Breast epithelium (tissue), 4 donors: Measurements from ENCODE around the gene GON7. TPM values are rescaled to one million over a fixed set of nuclear protein-coding genes. Genes with fewer than 3 reads are reported as not detected.
"Not testable (repeated sequence)": the region's sequence is repeated elsewhere in the genome, so short reads cannot be mapped to it uniquely, and the experiment has no call there.

Experiments used
- DNase-seq, 2 donors: peaks; one replicate each; pipeline ENCODE4 v3.0.0-alpha.2; 2019; ENCODE audit warnings: low spot score in 2 of 2
- H3K27ac ChIP-seq, 2 donors: fragments of 200-600 bp; sonication (generic) in 1 of 2; one replicate each; pipeline ENCODE4 v1.5.1; 2016 to 2019; ENCODE audit warnings: mild to moderate bottlenecking in 1 of 2
- H3K27me3 ChIP-seq, 2 donors: fragments of 200-600 bp; sonication (generic) in 1 of 2; one replicate each; pipeline versions ENCODE4 v1.5.1 to v1.6.0; 2017 to 2019; ENCODE audit warnings: control low read depth in 1 of 2, mild to moderate bottlenecking in 1 of 2
- H3K36me3 ChIP-seq: fragments of 200-600 bp; one replicate; pipeline ENCODE4 v1.5.1; 2019
- H3K4me1 ChIP-seq, 2 donors: fragments of 200-600 bp; sonication (generic); one replicate each; pipeline ENCODE4 v1.5.1; 2016 to 2019; ENCODE audit warnings: control low read depth in 1 of 2
- H3K4me3 ChIP-seq, 3 donors: fragments of 200-600 bp; sonication (generic); 1 replicate in 2 of 3; 2 replicates in 1 of 3; pipeline ENCODE4 v1.5.1; 2016 to 2019; ENCODE audit warnings: mild to moderate bottlenecking in 3 of 3, moderate library complexity in 2 of 3
- H3K9me3 ChIP-seq, 2 donors: fragments of 200-600 bp; sonication (generic) in 1 of 2; one replicate each; pipeline ENCODE4 v1.5.1; 2016 to 2019; ENCODE audit warnings: control low read depth in 1 of 2
- CTCF ChIP-seq, 3 donors: fragments of 450-650 bp; IDR thresholded peaks; one replicate each; pipeline ENCODE4 v1.5.1; 2016 to 2017; ENCODE audit warnings: antibody characterized with exemption in 3 of 3, mild to moderate bottlenecking in 3 of 3, moderate library complexity in 3 of 3
- POLR2A ChIP-seq: fragments of 450-650 bp; IDR thresholded peaks from one replicate; pipeline ENCODE4 v1.6.1; 2016; ENCODE audit warnings: antibody characterized with exemption, mild to moderate bottlenecking, moderate library complexity
- POLR2AphosphoS5 ChIP-seq, 3 donors: sonication (generic); formaldehyde crosslinking; IDR thresholded peaks; one replicate each; pipeline ENCODE4 v1.6.1; 2017; ENCODE audit warnings: antibody characterized with exemption in 3 of 3
- intact Hi-C: fragments of 100-400 bp; cut with DNase I; formaldehyde crosslinking; loops from one replicate; pipeline ENCODE4 v1.15.1; 2023; ENCODE audit warnings: low total_unique reads
- total RNA-seq, 3 donors: library from RNA; depleted of rRNA; stranded (reverse); fragments of >200 nt; gene quantifications; one replicate each; pipeline ENCODE4 v1.1.0, GENCODE V29; 2016

GON7 gene
- total RNA-seq, 3 donors from 2014 or later: 8.5 to 12.1 (median 11.1) TPM

GRCh38 chr14:93239869-93240677 is 33.2 kb upstream of the GON7 start:
- Histone ChIP-seq H3K27me3 (no peaks in the 10 kb centered on the region), H3K4me1 (no peaks in the 10 kb centered on the region), H3K27ac (no peak overlapping the region), H3K9me3 (no peaks in the 10 kb centered on the region), H3K36me3 (no peaks in the 10 kb centered on the region), H3K4me3 (no peak overlapping the region)
- DNase-seq: no peak
- TF ChIP-seq POLR2A (no peak), CTCF (IDR thresholded peaks at IDR 0.05) (no peak), POLR2AphosphoS5 (IDR thresholded peaks at IDR 0.05) (no peak)
- intact Hi-C loops: no loop called here

GRCh38 chr14:93234798-93235197 is 27.9 kb upstream of the GON7 start:
- Histone ChIP-seq H3K36me3 (no peaks in the 10 kb centered on the region), H3K27ac (no peak overlapping the region), H3K27me3 (no peaks in the 10 kb centered on the region), H3K4me1 (no peaks in the 10 kb centered on the region), H3K4me3 (no peak overlapping the region), H3K9me3 (no peaks in the 10 kb centered on the region)
- DNase-seq: no peak
- intact Hi-C loops: no loop called here
- TF ChIP-seq POLR2AphosphoS5 (IDR thresholded peaks at IDR 0.05): no peak
- TF ChIP-seq CTCF (IDR thresholded peaks at IDR 0.05): no peak
- no peak for TF ChIP-seq POLR2A

- DNase-seq, H3K36me3 ChIP-seq, H3K27ac ChIP-seq, H3K9me3 ChIP-seq, intact Hi-C loops, H3K27me3 ChIP-seq, H3K4me3 ChIP-seq, H3K4me1 ChIP-seq: not testable (repeated sequence)
Measured at GRCh38 chr14:93233078-93233477, 26.2 kb upstream of the GON7 start.

GRCh38 chr14:93232159-93232558 is 25.3 kb upstream of the GON7 start:
- no peak for DNase-seq
- no peaks in the 10 kb centered on the region for H3K27me3 ChIP-seq
- intact Hi-C loops: no loop called here
- peak overlapping the region in 2 of 3 donors; percentile 42 to 71 for H3K4me3 ChIP-seq
- TF ChIP-seq POLR2AphosphoS5 (IDR thresholded peaks at IDR 0.05): no peak
- TF ChIP-seq POLR2A: no peak
- no peak for TF ChIP-seq CTCF (IDR thresholded peaks at IDR 0.05)
- no peaks in the 10 kb centered on the region for H3K4me1 ChIP-seq
- H3K36me3 ChIP-seq: no peaks in the 10 kb centered on the region
- H3K9me3 ChIP-seq: no peaks in the 10 kb centered on the region
- no peak overlapping the region for H3K27ac ChIP-seq

GRCh38 chr14:93231129-93231979 is 24.5 kb upstream of the GON7 start:
- H3K4me3 ChIP-seq: peak overlapping the region; percentile 36 to 71 (median 42)
- DNase-seq: no peak

More at GRCh38 chr14:93231129-93231979, 24.5 kb upstream of the GON7 start:
- no peaks in the 10 kb centered on the region for H3K9me3 ChIP-seq
- H3K27ac ChIP-seq: no peak overlapping the region
- TF ChIP-seq CTCF (IDR thresholded peaks at IDR 0.05) (no peak), POLR2A (no peak), POLR2AphosphoS5 (IDR thresholded peaks at IDR 0.05) (no peak)
- H3K27me3 ChIP-seq: no peaks in the 10 kb centered on the region
- H3K36me3 ChIP-seq: no peaks in the 10 kb centered on the region
- H3K4me1 ChIP-seq: no peaks in the 10 kb centered on the region
- intact Hi-C loops: no loop called here
